ENCODE results near the gene ATP13A2. TPM values are rescaled to one million over a fixed set of nuclear protein-coding genes. Genes with fewer than 3 reads are reported as not detected.

The ATP13A2 gene
- polyA plus RNA-seq, 3 donors, result 17.6 to 37.8 (median 19.5) TPM

GRCh38 chr1:16982902-16983301 lies 28.8 kb downstream of the ATP13A2 start:
- peaks cover 3 to 10% of the 10 kb centered on the region in 2 donors for H3K4me1 ChIP-seq (ENCODE audit: control insufficient read depth in 1 of 2, insufficient read depth in 2 of 2, low read length in 2 of 2)
- peaks cover 0 to 10% of the 10 kb centered on the region in 2 donors for H3K9me3 ChIP-seq (replicated peaks in 1 of 2; ENCODE audit: control insufficient read depth in 1 of 2, insufficient read depth in 1 of 2, low read length in 2 of 2)
- H2AFZ ChIP-seq (ENCODE audit: insufficient read depth, low read depth, low read length, poor library complexity, severe bottlenecking), result no peak overlapping the region
- peaks cover 29 to 32% of the 10 kb centered on the region in 2 donors for H3K36me3 Mint-ChIP-seq
- no peaks in the 10 kb centered on the region for H4K20me1 ChIP-seq (ENCODE audit: insufficient read depth, low read length)
- peak overlapping the region in 1 of 2 donors; percentile 42 for H3K4me3 Mint-ChIP-seq
- peaks cover 23 to 24% of the 10 kb centered on the region in 2 donors for H3K36me3 ChIP-seq (replicated peaks in 1 of 2; ENCODE audit: control insufficient read depth in 1 of 2, insufficient read depth in 2 of 2, low read length in 2 of 2)
- H3K4me2 ChIP-seq (replicated peaks; ENCODE audit: extremely low read depth, low read length, poor library complexity, severe bottlenecking), result no peak overlapping the region
- no peak for TF ChIP-seq CTCF (IDR thresholded peaks at IDR 0.05)
- H3K4me3 ChIP-seq (replicated peaks in 1 of 3; ENCODE audit: low read depth in 2 of 3, low read length in 3 of 3), result no peak overlapping the region
- 67% methylated on average over 11 of the region's 11 CpGs for WGBS (ENCODE audit: insufficient coverage)
- peaks cover 10% of the 10 kb centered on the region for H3K4me1 Mint-ChIP-seq
- H3K27ac Mint-ChIP-seq, result peak overlapping the region in 1 of 7 donors; percentile 79
- peaks cover 9 to 37% of the 10 kb centered on the region in 2 donors for H3K27me3 ChIP-seq (ENCODE audit: control insufficient read depth in 2 of 2, insufficient read depth in 2 of 2, low read length in 2 of 2)
- intact Hi-C loops (cut with micrococcal nuclease), result no loop called here
- peaks cover 0 to 9% (median 2%) of the 10 kb centered on the region in 7 donors for H3K9me3 Mint-ChIP-seq
- no peak for DNase-seq
- H3K27ac ChIP-seq (ENCODE audit: low read depth in 1 of 2, low read length in 2 of 2), result no peak overlapping the region
- peaks cover 43 to 51% (median 46%) of the 10 kb centered on the region in 3 donors for H3K27me3 Mint-ChIP-seq (ENCODE audit: low read depth in 3 of 3)
- no peak overlapping the region for H3K9ac ChIP-seq (ENCODE audit: insufficient read depth, low read length, poor library complexity, severe bottlenecking)
- no peaks in the 10 kb centered on the region for H3K79me2 ChIP-seq (ENCODE audit: insufficient read depth, low read length)

- peaks cover 9 to 37% of the 10 kb centered on the region in 2 donors for H3K27me3 ChIP-seq (ENCODE audit: control insufficient read depth in 2 of 2, insufficient read depth in 2 of 2, low read length in 2 of 2)
- no peak overlapping the region for H3K4me3 ChIP-seq (replicated peaks in 1 of 3; ENCODE audit: low read depth in 2 of 3, low read length in 3 of 3)
- peaks cover 0 to 10% of the 10 kb centered on the region in 2 donors for H3K9me3 ChIP-seq (replicated peaks in 1 of 2; ENCODE audit: control insufficient read depth in 1 of 2, insufficient read depth in 1 of 2, low read length in 2 of 2)
- peaks cover 17 to 18% of the 10 kb centered on the region in 2 donors for H3K36me3 Mint-ChIP-seq
- no peak overlapping the region for H3K4me2 ChIP-seq (replicated peaks; ENCODE audit: extremely low read depth, low read length, poor library complexity, severe bottlenecking)
- peaks cover 0 to 9% (median 2%) of the 10 kb centered on the region in 7 donors for H3K9me3 Mint-ChIP-seq
- intact Hi-C loops (cut with micrococcal nuclease), result no loop called here
- peaks cover 10% of the 10 kb centered on the region for H3K4me1 Mint-ChIP-seq
- no peak overlapping the region for H3K27ac ChIP-seq (ENCODE audit: low read depth in 1 of 2, low read length in 2 of 2)
- H3K4me1 ChIP-seq (ENCODE audit: control insufficient read depth in 1 of 2, insufficient read depth in 2 of 2, low read length in 2 of 2), result peaks cover 3 to 10% of the 10 kb centered on the region in 2 donors
- DNase-seq, result no peak
- H3K79me2 ChIP-seq (ENCODE audit: insufficient read depth, low read length), result no peaks in the 10 kb centered on the region
- H3K4me3 Mint-ChIP-seq, result peak overlapping the region in 1 of 2 donors; percentile 85
- peaks cover 43 to 53% (median 50%) of the 10 kb centered on the region in 3 donors for H3K27me3 Mint-ChIP-seq (ENCODE audit: low read depth in 3 of 3)
- peaks cover 9% of the 10 kb centered on the region in 2 donors for H3K36me3 ChIP-seq (replicated peaks in 1 of 2; ENCODE audit: control insufficient read depth in 1 of 2, insufficient read depth in 2 of 2, low read length in 2 of 2)
- TF ChIP-seq CTCF (IDR thresholded peaks at IDR 0.05), result no peak
- H2AFZ ChIP-seq (ENCODE audit: insufficient read depth, low read depth, low read length, poor library complexity, severe bottlenecking), result no peak overlapping the region
- H4K20me1 ChIP-seq (ENCODE audit: insufficient read depth, low read length), result no peaks in the 10 kb centered on the region
- WGBS (ENCODE audit: insufficient coverage), result 92% methylated on average over 7 of the region's 10 CpGs
- H3K9ac ChIP-seq (ENCODE audit: insufficient read depth, low read length, poor library complexity, severe bottlenecking), result no peak overlapping the region
- no peak overlapping the region for H3K27ac Mint-ChIP-seq
These were observed 30.4 kb downstream of the ATP13A2 start for GRCh38 chr1:16981269-16981849.
